NCI-H2196 (cell line): ENCODE results near the gene AQP12A.

Source experiments
- DNase-seq: peaks from one replicate; lab custom pipeline; 2025; ENCODE audit not compliant: unreplicated experiment; lab: John Stamatoyannopoulos, UW

The AQP12A gene

DNA sequence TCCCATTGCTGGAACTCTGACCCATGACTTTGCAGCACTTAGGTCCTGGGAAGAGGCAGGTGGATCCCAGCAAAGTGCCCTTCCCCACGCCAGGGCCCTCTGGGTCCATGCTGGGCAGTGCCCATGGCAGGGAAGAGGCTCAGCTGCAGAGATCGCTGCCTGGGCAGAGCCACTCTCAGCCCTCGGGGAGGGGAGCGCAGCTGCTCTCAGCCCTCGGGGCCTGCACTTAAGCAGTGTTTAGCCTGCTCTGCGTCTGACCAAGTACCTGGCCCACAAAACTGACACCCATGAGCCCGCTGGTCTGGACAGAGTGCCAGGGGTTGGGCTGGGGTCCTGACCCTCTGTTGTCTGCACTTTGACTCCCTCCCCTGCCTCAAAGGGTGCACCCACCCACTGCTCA lies 46.3 kb downstream of the AQP12A start:
- no peak for DNase-seq

DNA sequence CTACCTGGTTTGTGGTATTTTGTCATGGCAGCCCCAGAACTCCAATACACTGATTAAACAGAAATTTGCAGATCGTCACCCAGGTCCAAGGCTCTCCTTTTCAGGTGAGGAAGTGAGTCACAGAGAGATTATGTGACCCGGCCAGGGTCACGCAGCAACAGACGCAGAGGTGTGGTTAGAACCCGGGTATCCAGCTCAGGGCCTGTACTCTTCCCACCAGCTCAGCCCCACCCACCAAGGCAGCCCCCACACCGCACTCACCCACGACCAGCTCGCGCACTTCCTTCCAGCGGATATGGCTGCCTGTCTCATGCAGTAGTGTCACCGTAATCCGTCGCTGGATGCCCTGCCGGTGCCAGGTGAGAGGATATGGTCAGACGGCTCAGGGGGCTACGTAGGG lies 48.1 kb downstream of the AQP12A start:
- no peak for DNase-seq

GRCh38 chr2:240741091-240741490 lies 49.4 kb downstream of the AQP12A start:
- DNase-seq: no peak

DNA sequence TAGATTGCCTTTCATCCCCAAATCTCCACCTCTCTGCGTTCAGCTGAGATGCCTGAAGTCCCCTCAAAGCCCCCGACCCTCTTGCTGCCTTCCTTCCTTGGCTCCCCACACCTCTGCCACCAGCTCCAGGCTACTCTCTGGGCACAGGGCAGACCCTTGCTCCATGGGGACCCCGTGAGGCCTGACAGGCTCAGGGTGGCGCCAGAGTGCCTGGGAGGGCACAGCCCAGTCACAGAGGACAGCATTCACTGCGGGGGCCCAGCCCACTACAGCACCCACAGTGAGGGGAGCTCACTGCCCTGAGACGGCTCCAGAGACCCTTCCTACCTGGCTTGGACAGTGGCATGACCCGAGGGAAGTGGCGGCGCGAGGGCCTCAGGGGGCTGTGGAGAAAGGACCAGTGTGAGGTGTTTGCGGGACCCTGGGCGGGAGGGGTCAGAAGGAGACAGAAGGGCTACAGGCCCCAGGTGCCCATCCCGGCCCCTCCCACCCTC lies 51.0 kb downstream of the AQP12A start:
- no peak for DNase-seq

DNA sequence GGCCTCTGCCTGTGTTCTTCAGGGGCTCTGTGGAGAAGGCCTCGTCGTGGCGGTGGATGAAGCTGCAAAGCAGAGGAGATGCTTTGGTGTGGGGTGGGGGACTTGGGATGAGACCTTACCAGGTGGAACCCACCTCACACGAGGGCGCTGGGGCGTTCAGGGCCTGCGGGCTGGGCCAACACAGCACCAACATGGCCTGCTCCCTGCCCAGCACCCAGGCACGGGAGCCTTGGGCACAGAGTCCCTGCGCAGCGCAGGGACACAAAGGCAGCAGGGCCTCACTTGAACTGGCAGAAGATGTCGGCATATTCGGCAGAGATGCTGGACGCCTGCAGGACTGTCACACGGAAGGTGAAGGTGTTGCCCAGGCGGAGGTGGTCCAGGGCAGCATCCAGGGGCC lies 53.8 kb downstream of the AQP12A start:
- no peak for DNase-seq

GRCh38 chr2:240745962-240746361 lies 54.3 kb downstream of the AQP12A start:
- DNase-seq: no peak

DNA sequence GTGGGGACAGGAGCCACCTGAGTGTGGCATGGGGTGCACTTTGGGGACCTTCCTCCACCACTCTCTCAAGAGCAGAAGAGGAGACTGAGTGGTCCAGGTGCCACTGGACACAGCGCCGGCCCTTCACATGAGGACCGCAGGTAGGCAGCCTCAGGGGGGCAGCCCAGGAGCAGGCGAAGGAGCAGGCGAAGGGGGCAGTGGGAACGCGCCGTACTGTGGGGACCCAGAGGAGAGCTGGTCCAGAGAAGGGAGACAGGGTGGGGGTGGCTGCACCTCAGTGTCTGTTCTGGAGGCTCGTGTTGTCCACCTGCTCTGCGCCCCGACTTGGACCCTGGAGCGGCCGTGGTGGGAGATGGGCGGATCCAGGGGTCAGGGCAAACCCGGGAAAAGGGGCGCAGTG lies 55.0 kb downstream of the AQP12A start:
- DNase-seq: no peak

DNA sequence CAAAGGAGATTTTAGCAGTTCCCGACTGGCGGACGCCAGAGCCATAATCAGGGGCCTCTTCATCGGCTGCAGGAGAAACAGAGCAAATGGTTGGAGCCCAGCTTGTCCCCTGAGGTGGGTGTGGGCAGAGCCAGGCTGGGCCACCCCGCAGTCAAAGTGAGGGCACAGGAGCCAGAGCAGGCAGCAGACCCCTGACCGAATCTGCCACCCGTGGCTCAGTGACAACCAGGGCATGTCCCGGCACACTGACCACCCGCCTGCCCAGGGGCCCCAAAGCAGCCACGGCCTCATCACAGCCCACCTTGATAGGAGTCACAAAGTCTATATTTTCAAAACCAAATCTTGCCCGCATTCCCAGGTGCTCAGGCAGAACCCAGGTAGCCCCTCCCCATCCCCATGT lies 55.6 kb downstream of the AQP12A start:
- no peak for DNase-seq
